LNCAP (cell line): ENCODE measurements around the gene PMM2.

Experiments used
- TF ChIP-seq, protein P1 (sequence below): fragments of 450-650 bp; IDR thresholded peaks from 2 replicates; pipeline ENCODE4 v1.5.1; 2017; ENCODE audit warnings: mild to moderate bottlenecking

PMM2 gene

DNA sequence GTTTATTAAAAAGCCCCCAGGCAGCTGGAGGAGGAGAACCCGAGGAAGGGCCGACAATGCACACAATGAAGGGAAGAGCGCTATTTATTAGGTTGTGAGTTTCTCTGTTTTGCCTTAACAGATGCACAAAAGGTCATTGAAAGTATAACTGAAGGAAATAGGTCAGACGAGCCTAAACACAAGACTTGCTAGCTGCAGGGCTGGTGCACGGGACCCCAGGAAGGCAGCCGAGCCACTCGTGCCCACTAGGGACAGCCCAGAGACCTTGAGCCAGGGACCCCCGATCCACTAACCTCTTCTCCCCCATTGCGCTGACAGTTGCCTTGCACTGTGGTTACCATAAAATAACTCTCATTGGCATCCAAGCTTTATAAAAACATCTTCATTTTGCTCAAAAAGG is 95.8 kb downstream of the PMM2 start:
- TF ChIP-seq, protein P1, sequence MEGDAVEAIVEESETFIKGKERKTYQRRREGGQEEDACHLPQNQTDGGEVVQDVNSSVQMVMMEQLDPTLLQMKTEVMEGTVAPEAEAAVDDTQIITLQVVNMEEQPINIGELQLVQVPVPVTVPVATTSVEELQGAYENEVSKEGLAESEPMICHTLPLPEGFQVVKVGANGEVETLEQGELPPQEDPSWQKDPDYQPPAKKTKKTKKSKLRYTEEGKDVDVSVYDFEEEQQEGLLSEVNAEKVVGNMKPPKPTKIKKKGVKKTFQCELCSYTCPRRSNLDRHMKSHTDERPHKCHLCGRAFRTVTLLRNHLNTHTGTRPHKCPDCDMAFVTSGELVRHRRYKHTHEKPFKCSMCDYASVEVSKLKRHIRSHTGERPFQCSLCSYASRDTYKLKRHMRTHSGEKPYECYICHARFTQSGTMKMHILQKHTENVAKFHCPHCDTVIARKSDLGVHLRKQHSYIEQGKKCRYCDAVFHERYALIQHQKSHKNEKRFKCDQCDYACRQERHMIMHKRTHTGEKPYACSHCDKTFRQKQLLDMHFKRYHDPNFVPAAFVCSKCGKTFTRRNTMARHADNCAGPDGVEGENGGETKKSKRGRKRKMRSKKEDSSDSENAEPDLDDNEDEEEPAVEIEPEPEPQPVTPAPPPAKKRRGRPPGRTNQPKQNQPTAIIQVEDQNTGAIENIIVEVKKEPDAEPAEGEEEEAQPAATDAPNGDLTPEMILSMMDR, result no peak

DNA sequence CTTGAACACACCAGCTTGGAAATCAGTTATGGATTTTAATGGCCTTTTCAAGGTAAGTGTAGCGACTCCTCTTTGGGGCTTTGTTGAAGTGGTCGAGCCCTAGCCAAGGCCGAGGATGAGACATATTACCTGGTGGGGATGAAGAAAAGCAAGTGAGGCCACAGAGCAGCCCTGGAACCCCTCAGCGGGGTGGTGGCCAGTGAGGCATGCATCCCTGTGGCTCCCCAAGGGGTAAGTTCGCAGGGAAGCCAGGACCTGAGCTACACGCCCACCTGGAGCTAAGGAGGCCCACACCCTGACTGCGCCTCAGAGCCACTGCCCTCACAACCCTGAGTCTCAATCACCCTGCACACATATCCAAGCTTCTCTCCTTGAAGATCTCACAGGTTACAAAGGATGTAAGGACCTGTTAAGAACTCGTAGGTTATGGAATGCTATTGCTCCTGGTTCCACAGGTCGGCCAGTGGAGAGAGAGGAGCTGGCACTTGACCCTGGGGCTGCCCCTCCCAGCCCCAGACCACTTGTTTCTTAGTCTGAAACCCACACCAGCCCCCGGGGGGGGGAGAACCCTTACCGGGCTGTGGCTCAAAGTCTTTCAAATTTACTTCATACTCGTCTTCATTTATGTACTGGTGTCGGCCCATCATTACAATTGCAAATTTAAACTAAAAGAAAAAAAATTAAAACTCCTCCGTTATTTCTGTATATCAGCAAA is 96.5 kb downstream of the PMM2 start:
- TF ChIP-seq, protein P1, result no peak

DNA sequence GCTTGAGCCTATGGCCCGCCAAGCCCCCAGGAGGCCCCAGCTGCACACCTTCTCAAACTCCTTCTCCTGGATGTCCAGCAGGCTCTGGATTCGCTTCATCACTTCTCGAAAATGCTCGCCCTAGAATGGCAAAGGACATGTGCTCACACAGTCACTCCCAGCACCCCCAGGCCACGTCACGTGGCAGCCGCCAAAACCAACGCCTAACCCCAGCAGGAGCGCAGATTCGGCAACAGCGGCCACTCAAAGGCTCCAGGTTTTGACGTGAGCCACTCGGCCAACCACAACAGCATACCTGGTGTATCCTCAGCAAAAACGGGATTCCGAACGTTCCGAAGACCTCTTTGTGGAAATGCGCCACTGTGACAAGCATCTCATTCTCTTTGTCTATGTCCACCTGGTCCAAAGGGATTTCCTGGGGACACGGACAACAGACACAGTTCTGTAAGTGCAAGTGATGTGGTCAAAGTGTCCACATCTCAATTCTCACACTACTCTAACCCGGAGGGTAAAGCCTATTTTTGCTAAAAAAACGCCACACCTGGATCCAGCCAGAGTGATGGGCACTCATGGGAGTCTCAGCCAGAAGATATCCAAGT is 97.2 kb downstream of the PMM2 start:
- TF ChIP-seq, protein P1, result no peak

GRCh38 chr16:8898660-8899318 is 101.2 kb downstream of the PMM2 start:
- TF ChIP-seq, protein P1, result no peak
